ENCODE data around the gene SDR9C7. TPM values are rescaled to one million over a fixed set of nuclear protein-coding genes. Genes with fewer than 3 reads are reported as not detected.
"Not testable (repeated sequence)": the region's sequence is repeated elsewhere in the genome, so short reads cannot be mapped to it uniquely, and the experiment has no call there.

Gene SDR9C7
- total and polyA plus RNA-seq, 9 donors: 0.07 to 0.25 (median 0.18) TPM; not detected in 5

DNA sequence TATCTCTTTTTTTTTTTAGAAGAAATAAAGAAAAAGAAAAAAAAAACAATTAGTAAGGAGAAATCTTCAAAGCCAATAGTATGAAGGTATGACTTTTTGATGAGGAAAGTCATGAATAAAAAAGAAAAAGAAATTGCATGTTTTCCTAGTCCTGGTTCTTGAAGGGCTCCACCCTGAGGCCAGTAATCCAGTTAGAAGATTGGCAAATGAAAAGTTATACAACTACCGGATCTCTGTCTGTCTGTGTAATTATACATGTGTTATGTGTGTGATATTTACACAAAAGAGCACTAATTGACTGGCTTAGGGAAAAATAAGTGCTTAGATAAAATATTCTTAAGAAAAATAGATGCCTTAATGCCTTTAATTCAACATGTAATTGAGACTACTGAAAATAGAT lies 28.4 kb downstream of the SDR9C7 start:
- intact Hi-C loops (cut with DNase I): no loop called here
- WGBS, 3 donors: 65 to 66% (median 66%) methylated on average over 1 of the region's 1 CpG
- no peaks in the 10 kb centered on the region for H3K36me3 ChIP-seq
- TF ChIP-seq, protein P1, sequence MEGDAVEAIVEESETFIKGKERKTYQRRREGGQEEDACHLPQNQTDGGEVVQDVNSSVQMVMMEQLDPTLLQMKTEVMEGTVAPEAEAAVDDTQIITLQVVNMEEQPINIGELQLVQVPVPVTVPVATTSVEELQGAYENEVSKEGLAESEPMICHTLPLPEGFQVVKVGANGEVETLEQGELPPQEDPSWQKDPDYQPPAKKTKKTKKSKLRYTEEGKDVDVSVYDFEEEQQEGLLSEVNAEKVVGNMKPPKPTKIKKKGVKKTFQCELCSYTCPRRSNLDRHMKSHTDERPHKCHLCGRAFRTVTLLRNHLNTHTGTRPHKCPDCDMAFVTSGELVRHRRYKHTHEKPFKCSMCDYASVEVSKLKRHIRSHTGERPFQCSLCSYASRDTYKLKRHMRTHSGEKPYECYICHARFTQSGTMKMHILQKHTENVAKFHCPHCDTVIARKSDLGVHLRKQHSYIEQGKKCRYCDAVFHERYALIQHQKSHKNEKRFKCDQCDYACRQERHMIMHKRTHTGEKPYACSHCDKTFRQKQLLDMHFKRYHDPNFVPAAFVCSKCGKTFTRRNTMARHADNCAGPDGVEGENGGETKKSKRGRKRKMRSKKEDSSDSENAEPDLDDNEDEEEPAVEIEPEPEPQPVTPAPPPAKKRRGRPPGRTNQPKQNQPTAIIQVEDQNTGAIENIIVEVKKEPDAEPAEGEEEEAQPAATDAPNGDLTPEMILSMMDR (IDR thresholded peaks at IDR 0.05): no peak
- TF ChIP-seq POLR2A (IDR thresholded peaks at IDR 0.05) (no peak), EP300 (IDR thresholded peaks at IDR 0.05) (no peak)
- H3K4me3 ChIP-seq: no peak overlapping the region
- DNase-seq: no peak
- no peak overlapping the region for H3K27ac ChIP-seq
- H3K27me3 ChIP-seq: no peaks in the 10 kb centered on the region
- no peaks in the 10 kb centered on the region for H3K9me3 ChIP-seq
- H3K4me1 ChIP-seq (ENCODE audit: insufficient read depth): no peaks in the 10 kb centered on the region

DNA sequence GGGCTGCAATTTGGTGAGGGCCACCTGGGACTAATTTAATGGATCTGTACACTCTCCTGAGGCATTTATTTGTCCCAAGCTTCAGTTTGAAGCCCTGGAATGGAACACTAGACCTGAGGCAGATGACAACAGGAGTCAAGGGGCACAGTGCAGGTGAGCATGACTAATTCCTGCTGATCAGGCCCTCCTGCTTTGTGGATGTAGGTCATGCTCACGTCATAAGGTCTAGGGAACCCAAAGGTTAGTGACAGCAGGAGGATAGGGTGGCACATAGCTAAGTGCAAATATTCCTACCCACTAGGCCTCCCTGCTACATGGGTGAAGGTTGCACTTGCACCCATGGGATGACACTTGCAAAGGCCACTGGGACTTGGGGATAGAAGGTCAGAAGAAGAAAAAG lies 30.8 kb downstream of the SDR9C7 start:
- H3K4me1 ChIP-seq (ENCODE audit: insufficient read depth): no peaks in the 10 kb centered on the region
- H3K27me3 ChIP-seq: no peaks in the 10 kb centered on the region
- TF ChIP-seq EP300 (IDR thresholded peaks at IDR 0.05) (no peak), POLR2A (IDR thresholded peaks at IDR 0.05) (no peak)
- TF ChIP-seq, protein P1 (IDR thresholded peaks at IDR 0.05): no peak
- H3K27ac ChIP-seq: no peak overlapping the region
- H3K4me3 ChIP-seq: no peak overlapping the region
- no peak for DNase-seq
- no peaks in the 10 kb centered on the region for H3K36me3 ChIP-seq
- 32 to 64% (median 33%) methylated on average over 1 of the region's 1 CpG for WGBS, 3 donors
- intact Hi-C loops (cut with DNase I): no loop called here
- H3K9me3 ChIP-seq: peaks cover 0 to 3% of the 10 kb centered on the region in 2 donors

- DNase-seq; H3K4me1 ChIP-seq (ENCODE audit: insufficient read depth); H3K27ac ChIP-seq; H3K9me3 ChIP-seq; H3K36me3 ChIP-seq; H3K27me3 ChIP-seq; intact Hi-C loops (cut with DNase I); H3K4me3 ChIP-seq: not testable (repeated sequence)
These were observed 32.9 kb downstream of the SDR9C7 start for GRCh38 chr12:56901313-56901712.

DNA sequence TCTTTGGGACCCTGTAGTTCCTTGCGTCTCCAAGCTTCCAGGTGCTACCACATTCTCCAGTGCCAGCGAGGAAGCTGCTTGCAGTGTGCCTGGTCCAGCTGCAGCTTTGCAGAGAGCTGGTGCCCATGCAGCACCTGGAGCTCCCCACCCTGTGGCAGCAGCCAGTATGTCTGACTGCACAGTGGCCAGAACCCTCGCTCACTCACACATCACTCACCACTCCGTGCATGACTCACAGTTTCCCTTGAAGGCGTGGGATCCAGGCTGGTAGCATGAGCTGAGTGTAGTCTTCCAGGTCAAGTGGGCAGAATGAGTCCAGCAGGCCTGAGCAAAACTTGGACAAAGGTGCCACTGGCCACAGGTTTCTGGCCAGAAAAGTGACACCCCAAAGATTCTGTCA lies 33.6 kb downstream of the SDR9C7 start:
- 79 to 88% (median 85%) methylated on average over 5 of the region's 5 CpGs for WGBS, 3 donors
- intact Hi-C loops (cut with DNase I): no loop called here
- H3K36me3 ChIP-seq: no peaks in the 10 kb centered on the region

GRCh38 chr12:56898938-56899337 lies 35.3 kb downstream of the SDR9C7 start:
- TF ChIP-seq POLR2A (IDR thresholded peaks at IDR 0.05) (no peak), EP300 (IDR thresholded peaks at IDR 0.05) (no peak)
- TF ChIP-seq, protein P1 (IDR thresholded peaks at IDR 0.05): no peak
- WGBS, 3 donors: 30 to 48% (median 30%) methylated on average over 1 of the region's 1 CpG
- H3K27ac ChIP-seq: no peak overlapping the region

More for the DNA sequence above, 33.6 kb downstream of the SDR9C7 start:
- Histone ChIP-seq H3K4me1 (ENCODE audit: insufficient read depth) (no peaks in the 10 kb centered on the region), H3K9me3 (peaks cover 0 to 3% of the 10 kb centered on the region in 2 donors), H3K4me3 (no peak overlapping the region), H3K27me3 (no peaks in the 10 kb centered on the region), H3K27ac (no peak overlapping the region)
- no peak for DNase-seq
- TF ChIP-seq EP300 (IDR thresholded peaks at IDR 0.05) (no peak), POLR2A (IDR thresholded peaks at IDR 0.05) (no peak)
- TF ChIP-seq, protein P1 (IDR thresholded peaks at IDR 0.05): no peak

More at GRCh38 chr12:56898938-56899337, 35.3 kb downstream of the SDR9C7 start:
- H3K36me3 ChIP-seq: no peaks in the 10 kb centered on the region
- H3K9me3 ChIP-seq: peaks cover 0 to 3% of the 10 kb centered on the region in 2 donors
- intact Hi-C loops (cut with DNase I): no loop called here
- no peak overlapping the region for H3K4me3 ChIP-seq
- H3K4me1 ChIP-seq (ENCODE audit: insufficient read depth): no peaks in the 10 kb centered on the region
- no peak for DNase-seq
- no peaks in the 10 kb centered on the region for H3K27me3 ChIP-seq
